ENCODE measurements around the gene MARCKSL1. TPM values are rescaled to one million over a fixed set of nuclear protein-coding genes. Genes with fewer than 3 reads are reported as not detected.

Gene MARCKSL1
- total RNA-seq, 1 donor from 2014 or later: 10.0 TPM

- H3K9me3 ChIP-seq (replicated peaks): no peaks in the 10 kb centered on the region
- intact Hi-C loops (cut with micrococcal nuclease): loop anchor here (10.0 kb wide), 1 partner anchor 93 kb away; the partner anchor contains the start of genes EIF3I and TMEM234
- DNase-seq: no peak
- peaks cover 27% of the 10 kb centered on the region for H3K4me1 ChIP-seq
- no peaks in the 10 kb centered on the region for H3K27me3 ChIP-seq (ENCODE audit: low read depth)
- TF ChIP-seq CTCF (IDR thresholded peaks at IDR 0.05; ENCODE audit: borderline replicate concordance): no peak
- peaks cover 35% of the 10 kb centered on the region for H3K36me3 ChIP-seq
- H3K27ac ChIP-seq (replicated peaks): no peak overlapping the region
- no peak overlapping the region for H3K4me3 ChIP-seq
These were observed 17.7 kb downstream of the MARCKSL1 start for GRCh38 chr1:32318127-32318869.

GRCh38 chr1:32316903-32317277, 19.1 kb downstream of the MARCKSL1 start:
- Histone ChIP-seq H3K36me3 (peaks cover 35% of the 10 kb centered on the region), H3K4me3 (no peak overlapping the region), H3K4me1 (peaks cover 24% of the 10 kb centered on the region), H3K9me3 (replicated peaks) (no peaks in the 10 kb centered on the region), H3K27me3 (ENCODE audit: low read depth) (no peaks in the 10 kb centered on the region), H3K27ac (replicated peaks) (no peak overlapping the region)
- TF ChIP-seq CTCF (IDR thresholded peaks at IDR 0.05; ENCODE audit: borderline replicate concordance): no peak
- no peak for DNase-seq
- intact Hi-C loops (cut with micrococcal nuclease): loop anchor here (10.0 kb wide), 1 partner anchor 92 kb away; the partner anchor contains the start of genes EIF3I and TMEM234

GRCh38 chr1:32311709-32312393, 24.2 kb downstream of the MARCKSL1 start:
- TF ChIP-seq CTCF (IDR thresholded peaks at IDR 0.05; ENCODE audit: borderline replicate concordance): no peak
- H3K4me1 ChIP-seq: peaks cover 25% of the 10 kb centered on the region
- H3K36me3 ChIP-seq: no peaks in the 10 kb centered on the region
- no peaks in the 10 kb centered on the region for H3K9me3 ChIP-seq (replicated peaks)
- no peaks in the 10 kb centered on the region for H3K27me3 ChIP-seq (ENCODE audit: low read depth)
- H3K4me3 ChIP-seq: no peak overlapping the region
- DNase-seq: no peak
- H3K27ac ChIP-seq (replicated peaks): no peak overlapping the region
- intact Hi-C loops (cut with micrococcal nuclease): loop anchor here (10.0 kb wide), 1 partner anchor 87 kb away; the partner anchor contains the start of genes EIF3I and TMEM234

DNA sequence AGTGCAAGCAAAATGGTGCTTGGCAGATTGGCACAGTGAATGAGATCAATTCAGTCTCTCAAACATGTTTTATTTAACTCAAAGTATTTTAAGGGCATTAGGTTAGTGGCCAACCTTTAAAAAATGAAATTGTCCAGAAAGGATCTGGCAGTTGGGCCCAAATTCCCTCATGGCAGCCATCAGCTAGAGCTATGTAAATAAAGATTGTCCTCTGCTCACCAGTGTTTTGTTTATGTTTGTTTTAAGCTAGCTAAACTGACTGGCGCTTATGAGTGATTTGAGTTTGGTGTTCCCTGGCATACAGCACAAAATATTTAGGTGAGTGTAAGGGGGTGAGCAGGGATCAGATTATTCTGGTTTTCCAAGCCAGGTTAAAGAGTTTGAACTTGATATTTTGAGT, 26.1 kb downstream of the MARCKSL1 start:
- Histone ChIP-seq H3K36me3 (peaks cover 10% of the 10 kb centered on the region), H3K4me1 (peaks cover 9% of the 10 kb centered on the region), H3K4me3 (no peak overlapping the region), H3K27ac (replicated peaks) (no peak overlapping the region), H3K27me3 (ENCODE audit: low read depth) (no peaks in the 10 kb centered on the region), H3K9me3 (replicated peaks) (peaks cover 6% of the 10 kb centered on the region)
- DNase-seq: no peak
- TF ChIP-seq CTCF (IDR thresholded peaks at IDR 0.05; ENCODE audit: borderline replicate concordance): no peak
- intact Hi-C loops (cut with micrococcal nuclease): loop anchor here (10.0 kb wide), 1 partner anchor 85 kb away; the partner anchor contains the start of genes EIF3I and TMEM234

- Histone ChIP-seq H3K36me3 (peaks cover 36% of the 10 kb centered on the region), H3K27me3 (ENCODE audit: low read depth) (no peaks in the 10 kb centered on the region), H3K27ac (replicated peaks) (no peak overlapping the region), H3K4me3 (no peak overlapping the region), H3K9me3 (replicated peaks) (peaks cover 6% of the 10 kb centered on the region), H3K4me1 (peaks cover 14% of the 10 kb centered on the region)
- no peak for DNase-seq
- intact Hi-C loops (cut with micrococcal nuclease): no loop called here
- no peak for TF ChIP-seq CTCF (IDR thresholded peaks at IDR 0.05; ENCODE audit: borderline replicate concordance)
These were observed 28.7 kb downstream of the MARCKSL1 start for GRCh38 chr1:32307324-32307723.
